GM13977 (cell line): ENCODE data around the gene PIH1D1.

Source experiments
- DNase-seq: peaks from one replicate; pipeline ENCODE4 v3.0.0; 2012; ENCODE audit warnings: low spot score
- in situ Hi-C: fragments of 300-500 bp; cut with MboI; formaldehyde crosslinking; loops from one replicate; pipeline ENCODE4 v1.12.0; 2022; ENCODE audit warnings: low sequenced_read_pairs, low pct_unique_long_range_greater_than_20kb, mixed read lengths, inconsistent platforms; ENCODE audit not compliant: unreplicated experiment
- TF ChIP-seq, protein P1 (sequence below): IDR thresholded peaks from 2 replicates; pipeline ENCODE4 v1.5.1; 2012; ENCODE audit warnings: mild to moderate bottlenecking, control low read depth; ENCODE audit not compliant: insufficient read depth; ENCODE audit errors: extremely low read depth, missing control alignments

Gene PIH1D1

DNA sequence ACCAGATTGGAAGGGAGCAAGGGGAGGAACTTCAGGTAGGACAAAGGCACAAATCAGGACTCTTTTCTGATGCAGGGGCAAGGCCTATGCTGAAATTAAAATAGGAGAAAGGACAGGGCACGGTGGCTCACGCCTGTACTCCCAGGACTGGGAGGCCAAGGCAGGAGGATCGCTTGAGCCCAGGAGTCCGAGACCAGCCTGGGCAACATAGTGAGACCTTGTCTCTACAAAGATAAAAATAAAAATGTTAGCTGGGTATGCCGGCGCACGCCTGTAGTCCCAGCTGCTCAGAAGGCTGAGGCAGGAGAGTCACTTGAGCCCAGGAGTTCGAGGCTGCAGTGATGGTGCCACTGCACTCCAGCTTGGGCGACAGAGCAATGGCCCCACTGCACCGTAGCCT, 15.9 kb downstream of the PIH1D1 start:
- TF ChIP-seq, protein P1, sequence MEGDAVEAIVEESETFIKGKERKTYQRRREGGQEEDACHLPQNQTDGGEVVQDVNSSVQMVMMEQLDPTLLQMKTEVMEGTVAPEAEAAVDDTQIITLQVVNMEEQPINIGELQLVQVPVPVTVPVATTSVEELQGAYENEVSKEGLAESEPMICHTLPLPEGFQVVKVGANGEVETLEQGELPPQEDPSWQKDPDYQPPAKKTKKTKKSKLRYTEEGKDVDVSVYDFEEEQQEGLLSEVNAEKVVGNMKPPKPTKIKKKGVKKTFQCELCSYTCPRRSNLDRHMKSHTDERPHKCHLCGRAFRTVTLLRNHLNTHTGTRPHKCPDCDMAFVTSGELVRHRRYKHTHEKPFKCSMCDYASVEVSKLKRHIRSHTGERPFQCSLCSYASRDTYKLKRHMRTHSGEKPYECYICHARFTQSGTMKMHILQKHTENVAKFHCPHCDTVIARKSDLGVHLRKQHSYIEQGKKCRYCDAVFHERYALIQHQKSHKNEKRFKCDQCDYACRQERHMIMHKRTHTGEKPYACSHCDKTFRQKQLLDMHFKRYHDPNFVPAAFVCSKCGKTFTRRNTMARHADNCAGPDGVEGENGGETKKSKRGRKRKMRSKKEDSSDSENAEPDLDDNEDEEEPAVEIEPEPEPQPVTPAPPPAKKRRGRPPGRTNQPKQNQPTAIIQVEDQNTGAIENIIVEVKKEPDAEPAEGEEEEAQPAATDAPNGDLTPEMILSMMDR, result no peak
- DNase-seq, result no peak
- in situ Hi-C loops, result loop anchor here (5.0 kb wide), 1 partner anchor 43 kb away; no protein-coding TSS in a partner anchor

DNA sequence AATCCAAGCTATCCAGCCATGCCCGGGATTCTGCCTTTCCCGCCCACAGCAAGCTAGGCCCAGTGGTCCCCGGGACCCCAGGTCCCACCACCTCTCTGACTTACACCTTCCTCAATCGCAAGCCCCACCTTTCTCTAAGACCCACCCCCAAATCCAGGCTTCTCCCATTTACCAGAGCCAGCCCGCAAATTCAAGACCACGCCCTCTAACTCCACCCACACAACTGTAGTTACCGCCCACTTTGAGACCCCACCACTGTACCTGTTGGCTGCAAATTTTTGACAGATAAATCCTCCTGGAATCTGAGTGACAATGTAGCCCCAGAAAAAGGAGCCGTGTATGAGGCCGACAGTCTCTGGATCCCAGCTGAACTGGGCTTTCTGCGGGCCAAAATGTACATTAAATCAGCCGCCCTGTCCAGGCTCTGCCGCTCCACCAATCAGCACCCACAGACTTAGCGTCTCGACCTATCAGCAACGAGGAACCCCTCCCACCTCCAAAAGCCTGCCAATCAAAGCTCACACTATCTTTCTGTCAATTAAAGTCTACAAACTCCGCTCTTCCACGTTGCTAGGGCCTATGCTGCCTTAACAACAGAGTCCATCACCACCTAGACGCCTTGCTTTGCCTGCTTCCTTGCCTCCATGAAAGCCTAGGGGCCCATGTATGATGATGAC, 16.6 kb downstream of the PIH1D1 start:
- no peak for DNase-seq
- in situ Hi-C loops, result loop anchor here (5.0 kb wide), 1 partner anchor 43 kb away; no protein-coding TSS in a partner anchor
- TF ChIP-seq, protein P1, result no peak

- no peak for DNase-seq
- in situ Hi-C loops, result no loop called here
- TF ChIP-seq, protein P1, result no peak
Measured at GRCh38 chr19:49433240-49433901, 18.2 kb downstream of the PIH1D1 start.

DNA sequence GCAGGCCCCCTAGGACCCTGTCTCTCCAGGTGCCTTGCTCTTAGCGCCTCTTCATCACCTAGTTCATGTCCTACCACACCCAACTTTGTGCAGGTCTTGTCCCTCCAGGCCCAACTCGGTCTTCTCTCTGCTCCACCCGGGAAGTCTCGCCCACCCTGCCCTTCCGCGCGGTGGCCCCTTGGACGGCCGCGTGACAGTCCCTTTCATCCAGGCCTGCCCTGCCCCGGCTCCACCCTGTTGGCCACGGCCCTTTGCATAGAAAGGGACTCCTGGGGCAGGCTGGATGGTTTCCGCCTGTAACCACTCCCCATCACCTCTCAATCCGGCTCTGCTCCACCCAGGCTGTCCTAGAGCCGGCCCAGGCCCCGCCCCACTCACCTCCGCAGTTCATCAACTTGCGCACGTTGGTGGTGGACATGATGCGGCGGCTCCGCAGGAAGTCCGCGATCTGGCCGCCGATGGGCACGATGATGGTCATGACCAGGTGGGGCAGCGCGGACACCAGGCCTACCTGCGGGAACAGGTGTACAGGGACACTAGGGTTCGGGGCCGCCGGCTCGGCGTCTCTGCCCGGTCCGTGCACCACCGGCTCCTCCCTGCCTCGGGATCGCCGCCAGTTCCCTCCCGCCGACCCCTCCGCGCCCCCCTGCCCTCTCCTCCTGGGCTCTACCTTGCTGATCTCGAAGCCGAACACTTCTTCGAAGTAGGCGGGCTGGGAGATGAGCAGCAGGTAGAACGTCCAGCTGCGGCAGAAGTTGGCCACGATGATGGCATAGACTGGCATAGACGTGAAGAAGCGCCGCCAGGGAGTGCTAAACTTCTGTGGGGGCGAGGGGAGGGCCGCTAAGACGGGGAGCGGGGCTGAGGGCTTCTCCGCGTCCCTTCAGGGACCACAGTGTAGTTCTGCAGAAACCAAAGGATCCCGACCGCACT, 19.2 kb downstream of the PIH1D1 start:
- TF ChIP-seq, protein P1, result no peak
- no peak for DNase-seq
- in situ Hi-C loops, result no loop called here

DNA sequence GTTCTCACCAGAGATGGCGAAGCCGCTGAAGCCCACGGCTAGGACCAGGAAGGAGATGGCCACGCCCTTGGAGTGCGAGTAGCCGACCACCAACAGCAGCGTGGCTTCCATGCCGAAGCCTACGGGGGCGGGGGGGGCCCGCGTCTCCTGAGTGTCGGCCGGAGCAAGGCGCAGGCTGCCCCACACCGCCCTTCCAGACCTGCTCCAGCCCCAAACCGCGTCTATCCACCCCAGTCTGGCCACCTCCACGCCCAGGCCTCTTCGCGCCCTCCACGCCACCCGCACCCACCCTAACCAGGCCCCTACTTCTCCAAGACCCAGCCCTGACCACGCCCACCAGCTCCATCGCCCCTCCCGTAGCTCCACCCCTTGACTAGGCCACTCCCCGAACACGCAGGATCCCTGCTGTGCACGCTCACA, 20.3 kb downstream of the PIH1D1 start:
- TF ChIP-seq, protein P1, result no peak
- in situ Hi-C loops, result no loop called here
- DNase-seq, result no peak

GRCh38 chr19:49430678-49431329, 20.8 kb downstream of the PIH1D1 start:
- TF ChIP-seq, protein P1, result peak; percentile 59
- in situ Hi-C loops, result no loop called here
- peak; percentile 68 for DNase-seq
